ENCODE measurements around the gene MMAA.
A peak's percentile ranks its signal among the peaks of the same experiment; 100 is the strongest.
"Not testable (repeated sequence)": the region's sequence is repeated elsewhere in the genome, so short reads cannot be mapped to it uniquely, and the experiment has no call there.

The MMAA gene

GRCh38 chr4:145626623-145626982 is 7.4 kb downstream of the MMAA start:
- FAIRE-seq = no peak
- no peak for DNase-seq (ENCODE audit: low spot score)

- no peak for FAIRE-seq
Observed at GRCh38 chr4:145635117-145635516, 15.9 kb downstream of the MMAA start.

GRCh38 chr4:145635630-145636029 is 16.4 kb downstream of the MMAA start:
- DNase-seq (ENCODE audit: low spot score) (no peak), FAIRE-seq (no peak)

More at GRCh38 chr4:145635117-145635516, 15.9 kb downstream of the MMAA start:
- no peak for DNase-seq (ENCODE audit: low spot score)

DNA sequence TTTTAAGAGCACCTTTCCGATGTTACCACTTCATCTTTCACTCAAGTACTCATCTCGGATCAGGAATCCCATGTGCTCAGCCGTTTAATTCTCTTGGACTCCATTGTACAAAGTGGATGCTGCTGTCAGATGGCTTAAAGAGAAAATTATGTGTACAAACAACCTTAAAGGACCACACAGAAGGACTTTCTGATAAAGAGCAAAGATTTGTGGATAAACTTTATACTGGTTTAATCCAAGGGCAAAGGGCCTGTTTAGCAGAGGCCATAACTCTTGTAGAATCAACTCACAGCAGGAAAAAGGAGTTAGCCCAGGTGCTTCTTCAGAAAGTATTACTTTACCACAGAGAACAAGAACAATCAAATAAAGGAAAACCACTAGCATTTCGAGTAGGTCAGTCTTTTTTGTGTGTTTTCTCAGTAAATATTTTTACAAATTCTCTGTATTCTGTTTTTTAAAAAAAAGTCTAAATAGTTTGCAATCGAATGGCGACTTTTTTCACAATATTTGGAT is 20.1 kb downstream of the MMAA start:
- FAIRE-seq (no peak), DNase-seq (ENCODE audit: low spot score) (no peak)

GRCh38 chr4:145640236-145640635 is 21.1 kb downstream of the MMAA start:
- DNase-seq (ENCODE audit: low spot score); FAIRE-seq: not testable (repeated sequence)

GRCh38 chr4:145643295-145643694 is 24.1 kb downstream of the MMAA start:
- FAIRE-seq (no peak), DNase-seq (ENCODE audit: low spot score) (no peak)

DNA sequence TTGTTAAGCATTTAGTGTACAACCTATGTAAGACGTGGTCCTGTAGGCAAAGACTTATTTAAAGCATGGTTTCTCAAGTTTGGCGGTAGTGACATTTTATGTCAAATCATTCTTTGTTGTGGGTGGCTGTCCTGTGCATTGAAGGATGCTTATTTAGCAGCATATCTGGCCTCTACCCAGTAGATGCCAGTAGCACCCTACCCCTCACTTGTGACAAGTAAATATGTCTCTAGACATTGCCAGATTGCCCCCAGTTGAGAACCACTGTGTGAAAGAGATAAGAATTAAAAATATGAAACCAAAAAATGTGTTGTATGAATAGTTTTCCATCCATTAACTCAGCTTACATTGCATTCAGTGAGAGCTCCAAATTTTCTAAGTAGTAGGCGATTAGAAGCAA is 25.5 kb downstream of the MMAA start:
- FAIRE-seq (no peak), DNase-seq (ENCODE audit: low spot score) (no peak)

- no peak for FAIRE-seq
- DNase-seq (ENCODE audit: low spot score) = no peak
Observed at GRCh38 chr4:145656156-145656555, 37.0 kb downstream of the MMAA start.

DNA sequence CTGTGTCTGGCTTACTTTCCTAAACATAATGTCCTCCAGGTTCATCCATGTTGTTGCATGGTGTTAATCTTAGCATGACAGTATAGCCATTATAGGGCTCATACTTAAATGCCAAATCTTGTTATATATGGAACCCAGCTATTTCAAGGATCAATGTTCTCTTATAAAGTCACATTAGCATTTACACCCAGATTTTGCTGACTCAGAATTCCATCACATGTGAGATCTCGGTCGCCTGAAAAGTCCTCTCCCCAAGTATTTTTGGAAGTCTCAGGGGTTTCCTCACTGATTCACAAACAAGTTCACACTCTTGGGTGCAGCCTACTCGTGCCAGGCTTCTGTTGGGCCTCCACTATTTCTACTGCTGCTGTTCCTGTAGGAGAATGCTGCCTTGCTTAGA is 40.9 kb downstream of the MMAA start:
- FAIRE-seq = no peak

DNA sequence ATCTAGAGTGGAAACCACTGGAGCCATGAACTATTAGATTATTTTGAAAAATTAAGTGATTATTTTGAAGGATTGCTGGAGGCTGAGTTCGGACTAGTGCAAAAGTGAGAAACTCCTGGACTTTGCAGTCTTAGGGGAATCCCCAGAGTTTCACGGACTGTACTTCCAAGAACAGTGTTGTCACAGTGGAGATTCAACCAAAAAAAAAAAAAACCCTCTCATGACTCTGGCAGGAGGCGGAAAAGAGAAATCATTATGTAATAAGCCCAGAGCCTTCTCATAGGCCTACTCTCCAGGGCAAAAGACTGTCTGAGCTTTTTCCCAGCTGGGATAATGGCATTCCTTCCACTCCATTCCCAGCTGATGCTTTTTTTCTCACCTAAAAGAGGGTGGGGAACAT is 44.0 kb downstream of the MMAA start:
- FAIRE-seq (no peak), DNase-seq (ENCODE audit: low spot score) (no peak)

More for the DNA sequence above, 40.9 kb downstream of the MMAA start:
- no peak for DNase-seq (ENCODE audit: low spot score)

GRCh38 chr4:145665773-145666172 is 46.6 kb downstream of the MMAA start:
- no peak for FAIRE-seq
- no peak for DNase-seq (ENCODE audit: low spot score)

DNA sequence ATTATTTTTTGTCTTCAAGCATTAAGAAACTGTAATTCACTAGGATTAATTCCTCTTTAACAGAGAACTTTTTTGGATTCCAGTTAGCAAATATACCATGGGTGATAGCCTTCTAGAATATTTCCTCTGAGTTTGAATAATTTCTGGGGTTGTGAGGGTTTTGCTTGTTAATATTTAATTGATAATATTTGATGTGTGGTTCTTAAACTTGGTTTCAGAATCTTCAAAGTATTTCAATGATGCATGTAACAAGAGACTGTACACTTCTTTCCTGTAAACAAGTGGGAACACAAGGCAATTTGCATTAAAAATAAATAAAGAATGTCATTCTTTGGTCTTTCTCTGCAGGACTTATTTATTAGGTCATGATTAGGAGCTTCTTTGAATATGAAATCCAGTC is 51.2 kb downstream of the MMAA start:
- FAIRE-seq (no peak), DNase-seq (ENCODE audit: low spot score) (no peak)

- DNase-seq (ENCODE audit: low spot score) (peak; percentile 51), FAIRE-seq (no peak)
Observed at GRCh38 chr4:145679520-145679919, 60.3 kb downstream of the MMAA start.

DNA sequence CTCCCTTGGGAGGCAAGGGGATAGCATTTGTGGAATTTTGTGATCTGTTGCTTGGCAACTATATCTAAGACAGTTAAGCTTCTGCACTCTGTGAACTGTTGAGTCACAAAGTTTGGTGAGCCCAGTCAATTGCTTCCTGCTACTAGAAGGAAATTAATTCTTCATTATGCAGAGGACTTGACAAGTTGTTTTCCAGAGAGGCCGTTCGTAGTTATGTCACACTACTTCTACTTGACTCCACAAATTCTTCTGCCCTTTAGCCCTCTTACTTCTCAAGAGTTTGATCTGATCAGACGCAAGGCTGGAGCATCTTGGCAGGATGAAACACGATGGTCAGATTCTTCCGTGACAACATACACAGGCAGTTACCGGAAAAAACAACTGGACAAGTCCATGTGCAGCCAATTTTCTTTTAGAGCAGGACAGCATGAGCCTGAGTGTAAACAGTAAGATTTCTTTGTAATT is 60.8 kb downstream of the MMAA start, which contains the start of gene C4orf51:
C4orf51 (plus strand) TSS at position 156 of the 465 bp plus-strand sequence; CDS start at position 214, 58 bp downstream.
- DNase-seq (ENCODE audit: low spot score) (peak; percentile 7), FAIRE-seq (no peak)

DNA sequence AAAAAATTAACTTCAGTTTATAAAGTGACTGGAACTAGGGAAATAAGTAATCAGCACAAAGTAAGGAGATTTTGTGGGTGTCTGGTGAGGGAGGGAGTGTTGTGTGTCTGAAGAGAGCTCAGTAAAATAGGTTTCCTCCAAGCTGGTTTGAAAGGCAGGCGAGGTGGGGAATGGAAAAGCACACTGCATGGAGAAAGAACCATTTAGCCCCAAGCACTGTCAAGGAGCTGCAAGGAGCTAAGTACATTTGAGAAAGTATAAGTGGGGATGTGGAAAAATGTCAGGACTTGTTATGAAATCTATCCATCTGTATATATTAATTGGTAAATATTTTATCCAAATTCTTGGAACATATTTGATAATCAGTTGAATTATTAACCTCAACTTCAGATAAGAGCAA is 61.7 kb downstream of the MMAA start:
- FAIRE-seq (no peak), DNase-seq (ENCODE audit: low spot score) (no peak)

GRCh38 chr4:145681518-145681917 is 62.3 kb downstream of the MMAA start:
- FAIRE-seq = no peak

DNA sequence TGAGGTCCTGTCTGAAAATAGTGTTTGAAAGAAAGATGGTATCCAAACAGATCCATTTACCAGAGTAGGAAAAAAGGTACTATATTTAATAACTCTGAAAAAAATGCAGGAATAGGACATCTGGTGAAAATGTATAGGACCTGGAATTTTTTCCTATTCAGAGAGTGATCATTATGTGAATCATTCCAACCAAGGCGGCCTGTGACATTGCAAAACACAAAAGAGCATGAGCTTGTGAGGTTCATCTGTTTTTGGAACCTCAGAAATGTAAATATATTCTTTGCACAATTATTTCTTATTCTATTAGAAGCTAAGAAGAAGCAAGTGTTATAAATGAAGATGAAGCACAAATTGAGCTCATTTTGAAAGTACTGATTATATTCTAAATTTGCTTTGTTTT is 62.8 kb downstream of the MMAA start:
- no peak for DNase-seq (ENCODE audit: low spot score)
- no peak for FAIRE-seq

More at GRCh38 chr4:145681518-145681917, 62.3 kb downstream of the MMAA start:
- no peak for DNase-seq (ENCODE audit: low spot score)

DNA sequence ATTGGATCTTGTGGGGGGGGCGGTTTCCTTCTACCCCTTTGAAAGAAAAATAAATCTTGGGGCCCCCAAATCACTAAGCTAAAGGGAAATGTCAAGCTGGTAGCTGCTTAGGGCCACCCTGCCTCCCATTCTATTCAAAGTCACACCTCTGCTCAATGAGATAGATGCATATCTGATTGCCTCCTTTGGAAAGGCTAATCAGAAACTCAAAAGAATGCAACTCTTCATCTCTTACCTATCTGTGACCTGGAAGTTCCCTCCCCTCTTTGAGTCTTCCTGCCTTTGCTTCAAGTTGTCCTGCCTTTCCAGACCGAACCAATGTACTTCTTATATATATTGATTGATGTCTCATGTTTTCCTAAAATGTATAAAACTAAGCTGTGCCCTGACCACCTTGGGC is 67.8 kb downstream of the MMAA start:
- DNase-seq (ENCODE audit: low spot score) = no peak
- FAIRE-seq = no peak

- FAIRE-seq (no peak), DNase-seq (ENCODE audit: low spot score) (no peak)
Observed at GRCh38 chr4:145690610-145691009, 71.4 kb downstream of the MMAA start.

- DNase-seq (ENCODE audit: low spot score); FAIRE-seq: not testable (repeated sequence)
Observed at GRCh38 chr4:145691416-145691815, 72.2 kb downstream of the MMAA start.

- DNase-seq (ENCODE audit: low spot score) = no peak
Observed at GRCh38 chr4:145694929-145695328, 75.7 kb downstream of the MMAA start.

DNA sequence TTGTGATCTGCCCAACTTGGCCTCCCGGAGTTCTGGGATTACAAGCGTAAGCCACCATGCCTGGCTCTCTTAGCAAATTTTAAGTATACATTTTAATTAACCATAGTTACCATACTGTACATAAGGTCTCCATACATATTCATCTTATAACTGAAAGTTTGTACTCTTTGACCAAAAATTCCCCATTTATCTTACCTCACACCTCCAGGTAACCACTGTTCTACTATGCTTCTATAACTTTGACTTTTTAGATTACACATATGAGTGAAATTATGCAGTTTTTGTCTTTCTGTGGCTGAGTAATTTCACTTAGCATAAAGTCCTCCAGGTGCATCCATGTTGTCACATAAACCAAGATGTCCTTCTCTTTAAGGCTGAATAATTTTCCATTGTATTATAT is 78.1 kb downstream of the MMAA start:
- FAIRE-seq (no peak), DNase-seq (ENCODE audit: low spot score) (no peak)

More at GRCh38 chr4:145694929-145695328, 75.7 kb downstream of the MMAA start:
- no peak for FAIRE-seq

DNA sequence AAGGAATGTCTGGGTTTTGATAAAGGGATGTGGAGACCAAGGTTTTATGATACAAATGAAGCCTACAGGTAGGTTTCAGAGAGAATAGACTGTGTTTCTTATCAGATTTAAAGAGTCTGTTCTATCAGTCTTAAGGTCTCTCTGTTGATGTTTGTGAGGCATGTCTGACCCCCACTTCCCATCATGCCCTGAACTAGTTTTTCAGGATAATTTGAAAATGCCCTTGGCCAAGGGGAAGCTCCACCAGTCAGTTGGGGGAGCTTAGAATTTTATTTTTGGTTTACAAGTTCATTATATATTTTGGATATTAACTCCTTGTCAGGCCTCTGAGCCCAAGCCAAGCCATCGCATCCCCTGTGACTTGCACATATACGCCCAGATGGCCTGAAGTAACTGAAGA is 79.3 kb downstream of the MMAA start:
- FAIRE-seq = no peak
- no peak for DNase-seq (ENCODE audit: low spot score)
